Measurements from ENCODE around the gene TXK. TPM values are rescaled to one million over a fixed set of nuclear protein-coding genes. Genes with fewer than 3 reads are reported as not detected.

The TXK gene
- total RNA-seq, 1 donor from 2014 or later: 0.50 TPM

- Mint-ChIP-seq H3K4me3 (ENCODE audit: unreplicated experiment) (peak overlapping the region; percentile 91), H3K9me3 (ENCODE audit: unreplicated experiment) (peaks cover 4% of the 10 kb centered on the region), H3K4me1 (ENCODE audit: low read depth, unreplicated experiment) (peaks cover 5% of the 10 kb centered on the region), H3K27ac (ENCODE audit: unreplicated experiment) (peak overlapping the region; percentile 94), H3K27me3 (ENCODE audit: low read depth, unreplicated experiment) (no peaks in the 10 kb centered on the region), H3K36me3 (ENCODE audit: low read depth, unreplicated experiment) (peaks cover 2% of the 10 kb centered on the region)
- H4K20me1 ChIP-seq (ENCODE audit: insufficient read depth, low read length): no peaks in the 10 kb centered on the region
- H3K27ac ChIP-seq (ENCODE audit: low read depth, low read length): peak overlapping the region; percentile 84
- H2AFZ ChIP-seq (ENCODE audit: low read depth, low read length): peak overlapping the region; percentile 94
- no peaks in the 10 kb centered on the region for H3K79me2 ChIP-seq (ENCODE audit: insufficient read depth, low read length)
- H3K27me3 ChIP-seq (ENCODE audit: insufficient read depth, low read length): no peaks in the 10 kb centered on the region
- H3K36me3 ChIP-seq (ENCODE audit: insufficient read depth, low read length): no peaks in the 10 kb centered on the region
- H3K9ac ChIP-seq (ENCODE audit: low read length): peak overlapping the region; percentile 93
- peak overlapping the region; percentile 90 for H3K4me3 ChIP-seq (ENCODE audit: insufficient read depth, low read depth, low read length)
- peak overlapping the region; percentile 99 for H3K4me2 ChIP-seq (ENCODE audit: low read length)
- no peak for TF ChIP-seq CTCF (IDR thresholded peaks at IDR 0.05; ENCODE audit: insufficient read depth, low read depth, low read length)
- no peak for TF ChIP-seq EZH2 (IDR thresholded peaks at IDR 0.05; ENCODE audit: insufficient read depth, low read length)
- H3K4me1 ChIP-seq (ENCODE audit: insufficient read depth, low read length): peaks cover 9% of the 10 kb centered on the region
- DNase-seq (ENCODE audit: low read depth): peak; percentile 72
- FAIRE-seq: no peak
- H3K9me3 ChIP-seq (ENCODE audit: insufficient read depth, low read depth, low read length): no peaks in the 10 kb centered on the region
Observed at GRCh38 chr4:48017108-48017571, 116.9 kb downstream of the TXK start.

Other genes with a start within 250 kb of the TXK start
- gene NFXL1, start 219.7 kb downstream of the TXK start, total RNA-seq: 11.7 and 13.0 TPM in 2 replicates
- not detected in 2 replicates for gene CNGA1, start 117.6 kb downstream of the TXK start, total RNA-seq
- 3.8 and 4.9 TPM in 2 replicates for gene NIPAL1, start 117.5 kb downstream of the TXK start, total RNA-seq
- 0.61 and 0.91 TPM in 2 replicates for gene TEC, start 135.6 kb upstream of the TXK start, total RNA-seq
- gene SLAIN2, start 207.3 kb upstream of the TXK start, total RNA-seq: 85.3 and 90.5 TPM in 2 replicates

Data from astrocyte (in vitro differentiated cells and primary cell).